ENCODE measurements around the gene PGAP3. TPM values are rescaled to one million over a fixed set of nuclear protein-coding genes. Genes with fewer than 3 reads are reported as not detected.

PGAP3 gene
- total RNA-seq, 4 donors from 2014 or later: 4.6 to 24.8 (median 19.5) TPM

GRCh38 chr17:39678340-39679116, 9.3 kb downstream of the PGAP3 start:
- H3K27ac ChIP-seq: no peak overlapping the region
- H3K4me1 ChIP-seq: no peaks in the 10 kb centered on the region
- no peaks in the 10 kb centered on the region for H3K27me3 ChIP-seq
- no peak for TF ChIP-seq POLR2A (IDR thresholded peaks at IDR 0.05)
- no peak for TF ChIP-seq CTCF (IDR thresholded peaks at IDR 0.05)
- no peaks in the 10 kb centered on the region for H3K36me3 ChIP-seq
- no peak overlapping the region for H3K4me3 ChIP-seq
- no peak for DNase-seq
- H3K9me3 ChIP-seq: no peaks in the 10 kb centered on the region
- intact Hi-C loops (cut with DNase I; ENCODE audit: low total_unique reads): no loop called here

DNA sequence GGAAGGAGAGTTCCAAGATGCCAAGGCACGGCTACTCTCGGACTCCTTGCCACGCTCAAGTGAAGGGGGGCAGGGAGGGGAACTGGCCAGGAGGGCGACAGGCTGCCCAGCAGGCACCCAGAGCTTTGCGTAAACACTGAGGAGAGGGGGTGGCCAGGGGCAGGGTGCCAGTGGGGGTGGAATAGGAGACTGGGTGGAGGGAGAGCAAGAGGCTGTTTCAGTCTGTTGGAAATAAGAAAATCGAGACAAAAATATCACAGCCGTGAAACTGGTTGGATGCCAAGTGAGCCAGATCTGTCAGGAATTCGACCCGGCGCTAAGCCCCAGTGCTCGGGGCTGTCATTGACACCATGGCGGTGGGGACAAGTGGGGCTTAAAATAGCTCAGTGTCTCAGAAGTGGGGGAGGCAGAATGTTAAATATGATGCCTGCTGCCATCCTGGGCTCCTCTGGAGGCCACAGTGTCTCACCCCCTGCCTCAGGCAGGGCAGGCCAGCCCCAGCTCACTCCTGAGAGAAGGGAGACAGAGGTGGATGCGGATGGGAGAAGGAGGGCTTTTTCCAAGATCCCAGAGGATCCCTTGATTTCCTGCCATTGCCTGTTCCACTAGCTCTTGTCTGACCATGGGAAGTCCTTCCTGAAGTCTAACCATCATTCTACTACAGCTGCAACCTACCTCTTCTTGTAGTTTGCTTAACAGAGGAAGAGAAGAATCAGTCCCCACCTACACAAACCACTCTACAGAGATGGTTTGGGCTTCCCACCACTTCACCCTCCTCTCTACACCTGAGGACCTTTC, 10.1 kb downstream of the PGAP3 start:
- H3K4me1 ChIP-seq: no peaks in the 10 kb centered on the region
- peak overlapping the region in 1 of 2 donors; percentile 17 for H3K27ac ChIP-seq
- H3K36me3 ChIP-seq: no peaks in the 10 kb centered on the region
- H3K9me3 ChIP-seq: no peaks in the 10 kb centered on the region
- no peak overlapping the region for H3K4me3 ChIP-seq
- TF ChIP-seq CTCF (IDR thresholded peaks at IDR 0.05) (no peak), POLR2A (IDR thresholded peaks at IDR 0.05) (no peak)
- DNase-seq: no peak
- no peaks in the 10 kb centered on the region for H3K27me3 ChIP-seq
- intact Hi-C loops (cut with DNase I; ENCODE audit: low total_unique reads): no loop called here

- no peaks in the 10 kb centered on the region for H3K9me3 ChIP-seq
- peak overlapping the region in 1 of 2 donors; percentile 17 for H3K27ac ChIP-seq
- intact Hi-C loops (cut with DNase I; ENCODE audit: low total_unique reads): no loop called here
- DNase-seq: no peak
- H3K4me1 ChIP-seq: no peaks in the 10 kb centered on the region
- H3K36me3 ChIP-seq: no peaks in the 10 kb centered on the region
- H3K27me3 ChIP-seq: no peaks in the 10 kb centered on the region
- no peak for TF ChIP-seq POLR2A (IDR thresholded peaks at IDR 0.05)
- no peak for TF ChIP-seq CTCF (IDR thresholded peaks at IDR 0.05)
- no peak overlapping the region for H3K4me3 ChIP-seq
These were observed 10.8 kb downstream of the PGAP3 start for GRCh38 chr17:39677072-39677471.

DNA sequence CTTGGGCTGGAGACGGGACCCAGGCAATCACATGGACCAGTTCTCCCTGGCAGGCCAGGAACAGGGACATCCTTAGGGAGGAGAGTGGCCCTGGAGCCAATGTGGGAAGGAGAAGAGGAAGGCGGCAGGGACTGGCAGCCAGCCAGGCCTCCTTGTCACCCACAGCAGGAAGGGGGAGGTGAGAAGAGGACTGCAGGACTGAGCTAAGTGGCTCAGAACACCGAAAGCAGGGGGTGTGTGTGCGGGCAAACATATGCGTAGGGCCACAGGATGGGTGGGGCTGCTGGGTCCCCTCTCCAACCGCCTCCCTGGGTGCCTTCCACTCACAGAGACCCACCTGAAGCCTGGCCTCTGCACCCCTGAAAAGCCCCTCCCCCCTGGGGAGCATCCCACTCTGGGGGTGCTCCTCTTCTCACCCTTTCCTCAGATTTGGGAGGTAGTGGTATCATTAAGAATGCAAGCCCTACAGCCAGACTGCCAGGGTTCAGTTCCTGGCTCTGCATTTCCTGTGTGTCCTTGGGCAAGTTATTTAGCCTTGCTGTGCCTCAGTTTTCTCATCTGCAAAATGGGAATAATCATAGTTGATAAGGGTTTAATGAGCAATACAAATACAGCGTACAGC, 11.5 kb downstream of the PGAP3 start:
- Histone ChIP-seq H3K9me3 (no peaks in the 10 kb centered on the region), H3K36me3 (no peaks in the 10 kb centered on the region), H3K27me3 (no peaks in the 10 kb centered on the region), H3K4me3 (no peak overlapping the region), H3K27ac (no peak overlapping the region), H3K4me1 (no peaks in the 10 kb centered on the region)
- DNase-seq: no peak
- intact Hi-C loops (cut with DNase I; ENCODE audit: low total_unique reads): no loop called here
- TF ChIP-seq POLR2A (IDR thresholded peaks at IDR 0.05): no peak
- TF ChIP-seq CTCF (IDR thresholded peaks at IDR 0.05): no peak

Data from uterus (tissue), 4 donors.